PC-3 (cell line): ENCODE measurements around the gene HDAC11. TPM values are rescaled to one million over a fixed set of nuclear protein-coding genes. Genes with fewer than 3 reads are reported as not detected.
"Not testable (repeated sequence)": the region's sequence is repeated elsewhere in the genome, so short reads cannot be mapped to it uniquely, and the experiment has no call there.

Experiments used
- ATAC-seq: fragments of 200-7000 bp; cut with Tn5 transposase; 2 replicates; pipeline ENCODE4 v1.9.1; 2020; ENCODE audit warnings: mild to moderate bottlenecking, moderate library complexity
- Bru-seq: library from RNA; stranded (reverse); fragments of 400-500 nt; gene quantifications from one replicate; lab custom pipeline; 2021; lab: Mats Ljungman, UMichigan
- BruChase-seq, 2 experiments: library from RNA; stranded (reverse); fragments of 400-500 nt; gene quantifications; one replicate each; lab custom pipeline; 2021; lab: Mats Ljungman, UMichigan
- BruUV-seq: library from RNA; stranded (reverse); fragments of 400-500 nt; replicated peaks from 2 replicates; lab custom pipeline; 2021; lab: Mats Ljungman, UMichigan
- CTCF ChIA-PET: fragments of 300-600 bp; sonication (Branson Sonifier 250); formaldehyde crosslinking; loops from one replicate; lab custom pipeline; 2022; ENCODE audit warnings: antibody characterized with exemption; lab: Charles Lee
- POLR2A ChIA-PET: fragments of 300-600 bp; sonication (Branson Sonifier 250); formaldehyde crosslinking; loops from one replicate; lab custom pipeline; 2022; ENCODE audit warnings: antibody characterized with exemption; ENCODE audit not compliant: unreplicated experiment; lab: Charles Lee
- DNase-seq: peaks from one replicate; pipeline ENCODE4 v3.0.0-alpha.2; 2015
- H2AFZ ChIP-seq: fragments of 300-600 bp; sonication (generic); 2 replicates; pipeline ENCODE4 v1.6.0; 2016; ENCODE audit warnings: antibody characterized with exemption, low read length
- H3F3A ChIP-seq: fragments of 300-600 bp; sonication (generic); one replicate; pipeline ENCODE4 v1.6.0; 2017; ENCODE audit warnings: antibody characterized with exemption, low read length, control low read depth, mild to moderate bottlenecking; ENCODE audit not compliant: unreplicated experiment
- H3K27ac ChIP-seq: fragments of 300-600 bp; sonication (generic); 2 replicates; pipeline ENCODE4 v1.5.1; 2016; ENCODE audit warnings: mild to moderate bottlenecking, low read length
- H3K27me3 ChIP-seq: fragments of 300-600 bp; sonication (generic); 2 replicates; pipeline ENCODE4 v1.6.1; 2016; ENCODE audit warnings: low read length, mixed read lengths
- H3K36me3 ChIP-seq: fragments of 300-600 bp; sonication (generic); 2 replicates; pipeline ENCODE4 v1.6.1; 2016; ENCODE audit warnings: low read depth, mixed run types, low read length, mixed read lengths
- H3K4me1 ChIP-seq: fragments of 300-600 bp; sonication (generic); 2 replicates; pipeline ENCODE4 v1.5.1; 2016; ENCODE audit warnings: low read length; ENCODE audit not compliant: insufficient read depth
- H3K4me2 ChIP-seq: fragments of 300-600 bp; sonication (generic); 2 replicates; pipeline ENCODE4 v1.6.0; 2016; ENCODE audit warnings: low read length
- H3K4me3 ChIP-seq: fragments of 300-600 bp; sonication (generic); 2 replicates; pipeline ENCODE4 v1.5.1; 2016; ENCODE audit warnings: mild to moderate bottlenecking, low read length, mixed read lengths
- H3K79me2 ChIP-seq: fragments of 300-600 bp; sonication (generic); 2 replicates; pipeline ENCODE4 v1.6.1; 2017; ENCODE audit warnings: low read length, mixed read lengths
- H3K9ac ChIP-seq: fragments of 300-600 bp; sonication (generic); 2 replicates; pipeline ENCODE4 v1.6.0; 2016; ENCODE audit warnings: mild to moderate bottlenecking, low read length
- H3K9me2 ChIP-seq: fragments of 300-600 bp; sonication (generic); replicated peaks from 2 replicates; pipeline ENCODE4 v1.6.1; 2016; ENCODE audit warnings: mixed run types, low read length, mixed read lengths
- H3K9me3 ChIP-seq: fragments of 300-600 bp; sonication (generic); 2 replicates; pipeline ENCODE4 v1.6.1; 2016; ENCODE audit warnings: low read length, mixed read lengths
- H4K20me1 ChIP-seq: fragments of 300-600 bp; sonication (generic); 2 replicates; pipeline ENCODE4 v1.6.1; 2016; ENCODE audit warnings: low read length, mixed read lengths
- EZH2 ChIP-seq: fragments of 300-600 bp; sonication (generic); IDR thresholded peaks from one replicate; pipeline ENCODE4 v1.6.1; 2017; ENCODE audit warnings: antibody characterized with exemption, mild to moderate bottlenecking, low read length; ENCODE audit not compliant: unreplicated experiment
- EZH2phosphoT487 ChIP-seq: fragments of 300-600 bp; sonication (generic); IDR thresholded peaks from 2 replicates; pipeline ENCODE4 v1.6.1; 2018; ENCODE audit warnings: mild to moderate bottlenecking, antibody characterized with exemption, low read length, borderline replicate concordance
- intact Hi-C: fragments of 100-400 bp; cut with micrococcal nuclease; formaldehyde crosslinking; loops from 2 replicates; pipeline ENCODE4 v1.9.0; 2023
- long read RNA-seq: library from polyadenylated mRNA; unstranded; transcript quantifications from one replicate; pipeline ENCODE4 v2.0.0, GENCODE V29; 2021; ENCODE audit not compliant: unreplicated experiment
- total RNA-seq: library from RNA; depleted of rRNA; stranded (reverse); fragments of >200 nt; gene quantifications from 2 replicates; pipeline ENCODE4 v1.2.3, GENCODE V29; 2014; rRNA removed
- TF ChIP-seq, protein P1 (sequence below): fragments of 300-600 bp; sonication (generic); conservative IDR thresholded peaks from 2 replicates; pipeline ENCODE4 v1.5.1; 2017; ENCODE audit warnings: antibody characterized with exemption, low read depth, mild to moderate bottlenecking, low read length

HDAC11 gene, protein sequence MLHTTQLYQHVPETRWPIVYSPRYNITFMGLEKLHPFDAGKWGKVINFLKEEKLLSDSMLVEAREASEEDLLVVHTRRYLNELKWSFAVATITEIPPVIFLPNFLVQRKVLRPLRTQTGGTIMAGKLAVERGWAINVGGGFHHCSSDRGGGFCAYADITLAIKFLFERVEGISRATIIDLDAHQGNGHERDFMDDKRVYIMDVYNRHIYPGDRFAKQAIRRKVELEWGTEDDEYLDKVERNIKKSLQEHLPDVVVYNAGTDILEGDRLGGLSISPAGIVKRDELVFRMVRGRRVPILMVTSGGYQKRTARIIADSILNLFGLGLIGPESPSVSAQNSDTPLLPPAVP
- 21.8 and 24.2 TPM in 2 replicates for total RNA-seq
- Bru-seq, nascent RNA, result percentile 57 among the genes with signal in this experiment
- percentile 56 among the genes with signal in this experiment for BruChase-seq, experiment 1, labeled RNA remaining after a 6-hour chase
- BruChase-seq, experiment 2, labeled RNA remaining after a 2-hour chase, result percentile 66 among the genes with signal in this experiment
- long read RNA-seq, transcript HDAC11-202 (4 exons, 1,000 nt), result minor isoform, 5 of 91 reads
- long read RNA-seq, transcript HDAC11-203 (7 exons, 1,018 nt), result minor isoform, 5 of 91 reads
- long read RNA-seq, transcript HDAC11-213 (9 exons, 2,766 nt), result minor isoform, 7 of 91 reads
- long read RNA-seq, transcript HDAC11-201 (10 exons, 2,960 nt), result major isoform, 27 of 91 reads
- long read RNA-seq, partial matches to known transcripts, result 10 of 91 reads
- long read RNA-seq, other reads (novel, unspliced or antisense), result 36 of 91 reads

DNA sequence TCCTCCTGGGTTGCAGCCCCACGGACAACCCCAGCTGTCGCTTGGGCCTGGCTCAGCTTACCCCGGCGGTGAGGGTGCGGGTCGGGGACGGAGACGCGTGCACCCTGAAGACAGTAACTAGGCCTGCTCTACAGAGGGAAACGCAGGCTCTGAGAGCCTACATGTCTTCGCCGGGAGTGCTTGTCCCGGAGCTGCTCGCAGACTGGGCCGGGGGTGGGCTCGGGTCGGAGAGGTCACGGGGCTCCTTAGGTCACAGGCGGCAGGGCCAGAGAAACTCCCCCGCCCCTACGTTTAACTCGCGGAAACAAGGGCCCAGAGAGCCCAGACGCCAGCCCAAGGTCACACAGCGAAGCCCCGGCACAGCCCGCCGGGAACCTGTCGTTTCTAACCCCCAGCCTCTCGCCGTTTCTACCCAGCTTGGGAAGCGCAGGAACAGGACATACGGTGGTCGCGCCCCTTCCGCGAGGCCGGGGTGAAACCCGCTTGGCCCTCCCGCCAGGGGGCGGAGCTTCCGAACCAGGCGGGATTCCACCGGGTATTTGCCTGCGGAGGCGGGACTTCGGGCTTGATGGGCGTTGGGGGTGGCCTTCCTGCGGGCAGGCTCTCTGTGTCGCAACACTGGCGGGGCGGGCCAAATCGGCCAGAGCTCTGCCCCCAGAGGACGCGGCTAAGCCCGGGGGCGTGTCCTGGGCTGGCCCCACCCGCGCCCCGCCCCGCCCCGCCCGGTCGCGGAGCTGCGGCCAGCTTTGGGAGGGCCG is at the start of gene HDAC11:
HDAC11 (plus strand) TSS at position 725 of the 758 bp plus-strand sequence. CDS start 42 bp downstream, outside the sequence.
- H3K27ac ChIP-seq, result 0 out of 2 replicates have a peak within 1 kb of the TSS, but pooled peaks have one; percentile 24
- H3K36me3 ChIP-seq, result no peaks in the 10 kb centered on the region
- TF ChIP-seq EZH2phosphoT487 (no peak), EZH2 (no peak)
- TF ChIP-seq, protein P1, sequence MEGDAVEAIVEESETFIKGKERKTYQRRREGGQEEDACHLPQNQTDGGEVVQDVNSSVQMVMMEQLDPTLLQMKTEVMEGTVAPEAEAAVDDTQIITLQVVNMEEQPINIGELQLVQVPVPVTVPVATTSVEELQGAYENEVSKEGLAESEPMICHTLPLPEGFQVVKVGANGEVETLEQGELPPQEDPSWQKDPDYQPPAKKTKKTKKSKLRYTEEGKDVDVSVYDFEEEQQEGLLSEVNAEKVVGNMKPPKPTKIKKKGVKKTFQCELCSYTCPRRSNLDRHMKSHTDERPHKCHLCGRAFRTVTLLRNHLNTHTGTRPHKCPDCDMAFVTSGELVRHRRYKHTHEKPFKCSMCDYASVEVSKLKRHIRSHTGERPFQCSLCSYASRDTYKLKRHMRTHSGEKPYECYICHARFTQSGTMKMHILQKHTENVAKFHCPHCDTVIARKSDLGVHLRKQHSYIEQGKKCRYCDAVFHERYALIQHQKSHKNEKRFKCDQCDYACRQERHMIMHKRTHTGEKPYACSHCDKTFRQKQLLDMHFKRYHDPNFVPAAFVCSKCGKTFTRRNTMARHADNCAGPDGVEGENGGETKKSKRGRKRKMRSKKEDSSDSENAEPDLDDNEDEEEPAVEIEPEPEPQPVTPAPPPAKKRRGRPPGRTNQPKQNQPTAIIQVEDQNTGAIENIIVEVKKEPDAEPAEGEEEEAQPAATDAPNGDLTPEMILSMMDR, result no peak
- CTCF ChIA-PET, result interaction anchor here (0.6 to 0.9 kb wide), 8 partner anchors 14 to 638 kb away, joined by 3 to 11 read pairs (median 6); partner anchors contain the start of gene RPL32
- no peaks in the 10 kb centered on the region for H3K79me2 ChIP-seq
- H3K4me3 ChIP-seq, result peak within 1 kb of the TSS; percentile 88
- POLR2A ChIA-PET, result interaction anchor here (0.5 to 1.0 kb wide), 13 partner anchors 8 to 1715 kb away, joined by 3 to 20 read pairs (median 5); no protein-coding TSS in a partner anchor
- intact Hi-C loops, result no loop called here
- H3K9ac ChIP-seq, result peak within 1 kb of the TSS; percentile 86
- peak within 1 kb of the TSS; percentile 97 for H3K4me2 ChIP-seq
- H3K4me1 ChIP-seq, result peaks cover 26% of the 10 kb centered on the region
- peak within 1 kb of the TSS; percentile 96 for H2AFZ ChIP-seq
- no peaks in the 10 kb centered on the region for H3K9me3 ChIP-seq
- H3K9me2 ChIP-seq, result no peaks in the 10 kb centered on the region
- no peaks in the 10 kb centered on the region for H3F3A ChIP-seq
- peak; percentile 98 for DNase-seq
- ATAC-seq, result peak; percentile 94
- H4K20me1 ChIP-seq, result no peaks in the 10 kb centered on the region
- BruUV-seq, result TSS peak; percentile 96
- H3K27me3 ChIP-seq, result no peaks in the 10 kb centered on the region

DNA sequence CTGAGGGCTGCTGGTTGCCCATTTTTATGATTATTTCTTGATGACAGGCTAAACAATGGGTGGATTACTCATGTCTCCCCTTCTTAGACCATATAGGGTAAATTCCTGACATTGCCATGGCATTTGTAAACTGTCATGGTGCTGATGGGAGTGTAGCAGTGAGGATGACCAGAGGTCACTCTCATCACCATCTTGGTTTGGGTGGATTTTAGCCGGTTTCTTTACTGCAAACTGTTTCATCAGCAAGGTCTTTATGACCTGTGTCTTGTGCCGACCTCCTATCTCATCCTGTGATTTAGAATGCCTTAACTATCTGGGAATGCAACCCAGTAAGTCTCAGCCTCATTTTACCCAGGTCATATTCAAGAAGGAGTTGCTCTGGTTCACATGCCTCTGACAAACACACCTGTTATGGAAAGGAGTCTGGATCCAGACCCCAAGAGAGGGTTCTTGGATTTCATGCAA is 49.7 kb upstream of the HDAC11 start:
- H3K4me3 ChIP-seq, H3K79me2 ChIP-seq, H2AFZ ChIP-seq, H3K27me3 ChIP-seq, H3K4me2 ChIP-seq, H3K27ac ChIP-seq, CTCF ChIA-PET, H3K9me2 ChIP-seq, H4K20me1 ChIP-seq, POLR2A ChIA-PET, H3K9me3 ChIP-seq, H3K36me3 ChIP-seq, ATAC-seq, BruUV-seq, H3K9ac ChIP-seq, H3K4me1 ChIP-seq, intact Hi-C loops, H3F3A ChIP-seq: not testable (repeated sequence)
- DNase-seq, result peak; percentile 40

DNA sequence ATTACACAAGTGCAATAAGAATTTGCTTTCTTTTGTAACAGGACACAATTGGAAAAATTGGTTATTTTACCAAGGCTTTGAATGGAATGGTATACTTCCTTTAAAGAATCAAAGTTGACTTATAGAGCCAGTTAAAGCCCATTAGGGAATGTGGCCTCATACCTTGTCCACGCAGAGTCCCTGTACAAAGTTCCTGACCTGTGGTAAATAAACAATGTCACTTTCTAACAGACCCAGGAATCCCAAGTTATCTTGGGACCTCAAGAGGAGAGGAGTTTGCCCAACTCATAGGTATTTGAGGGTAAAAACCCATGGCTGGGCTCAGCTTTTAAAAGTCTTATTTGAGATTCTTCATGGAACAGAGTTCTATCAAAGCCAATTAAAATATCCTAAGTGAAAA is 48.0 kb upstream of the HDAC11 start:
- ATAC-seq, result no peak

More for the DNA sequence above, 48.0 kb upstream of the HDAC11 start:
- ChIA-PET POLR2A (no interaction called here), CTCF (no interaction called here)
- H3K9me2 ChIP-seq, result no peaks in the 10 kb centered on the region
- H3K4me1 ChIP-seq, result no peaks in the 10 kb centered on the region
- H3K4me2 ChIP-seq, result no peak overlapping the region
- H3K9ac ChIP-seq, result no peak overlapping the region
- H3K9me3 ChIP-seq, result no peaks in the 10 kb centered on the region
- H4K20me1 ChIP-seq, result no peaks in the 10 kb centered on the region
- TF ChIP-seq EZH2phosphoT487 (no peak), EZH2 (no peak)
- TF ChIP-seq, protein P1, result no peak
- BruUV-seq, result no TSS peak
- intact Hi-C loops, result no loop called here
- no peak overlapping the region for H3K4me3 ChIP-seq
- no peak overlapping the region for H3K27ac ChIP-seq
- H3K79me2 ChIP-seq, result no peaks in the 10 kb centered on the region
- H3K36me3 ChIP-seq, result no peaks in the 10 kb centered on the region
- H3K27me3 ChIP-seq, result no peaks in the 10 kb centered on the region
- H2AFZ ChIP-seq, result no peak overlapping the region
- H3F3A ChIP-seq, result no peaks in the 10 kb centered on the region
- no peak for DNase-seq
